Esophagus muscularis mucosa (tissue), 3 donors: ENCODE results near the gene CTNNA3.

Source experiments
- CTCF ChIP-seq, 3 experiments: fragments of 200-600 bp in 2 of 3; fragments of 450-650 bp in 1 of 3; sonication (generic) in 2 of 3; IDR thresholded peaks; one replicate each; pipeline ENCODE4 v1.5.1; 2017 to 2019; ENCODE audit warnings: antibody characterized with exemption in 3 of 3, mild to moderate bottlenecking in 2 of 3, moderate library complexity in 1 of 3
- POLR2A ChIP-seq: fragments of 450-650 bp; IDR thresholded peaks from one replicate; pipeline ENCODE4 v1.6.1; 2017; ENCODE audit warnings: antibody characterized with exemption, moderate library complexity, mild to moderate bottlenecking, low read depth

GRCh38 chr10:66021423-66021822 is 1674.6 kb downstream of the CTNNA3 start:
- TF ChIP-seq CTCF (IDR thresholded peaks at IDR 0.05) = no peak
- no peak for TF ChIP-seq POLR2A
